NCI-H2107 treated with DMSO at 0.1 percent for 48 hours (cell line): ENCODE measurements around the gene RNF5.
"Not testable (repeated sequence)": the region's sequence is repeated elsewhere in the genome, so short reads cannot be mapped to it uniquely, and the experiment has no call there.

Experiments used
- DNase-seq: peaks from one replicate; lab custom pipeline; 2025; ENCODE audit not compliant: unreplicated experiment; lab: John Stamatoyannopoulos, UW

The RNF5 gene

DNA sequence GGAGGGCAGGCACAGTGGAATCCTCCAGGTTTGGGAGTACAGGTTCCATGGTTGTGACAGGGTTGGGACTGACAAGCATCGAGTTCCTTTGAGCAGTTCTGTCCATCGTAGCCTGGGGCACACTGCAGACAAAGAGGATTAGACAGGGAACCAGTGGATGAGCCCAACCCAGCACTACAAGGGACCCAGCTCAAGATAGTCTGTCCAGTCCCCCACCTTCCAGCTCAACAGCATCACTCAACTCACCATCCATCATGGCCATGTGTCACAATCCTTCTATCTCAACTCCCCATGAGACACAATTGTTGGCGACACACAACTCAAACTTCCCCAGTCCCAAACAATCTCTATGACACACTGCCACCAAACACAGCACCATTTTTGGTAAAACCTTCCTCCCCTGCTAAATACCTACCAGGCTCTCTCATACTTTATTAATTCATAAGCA, 26.1 kb downstream of the RNF5 start:
- DNase-seq, result no peak

DNA sequence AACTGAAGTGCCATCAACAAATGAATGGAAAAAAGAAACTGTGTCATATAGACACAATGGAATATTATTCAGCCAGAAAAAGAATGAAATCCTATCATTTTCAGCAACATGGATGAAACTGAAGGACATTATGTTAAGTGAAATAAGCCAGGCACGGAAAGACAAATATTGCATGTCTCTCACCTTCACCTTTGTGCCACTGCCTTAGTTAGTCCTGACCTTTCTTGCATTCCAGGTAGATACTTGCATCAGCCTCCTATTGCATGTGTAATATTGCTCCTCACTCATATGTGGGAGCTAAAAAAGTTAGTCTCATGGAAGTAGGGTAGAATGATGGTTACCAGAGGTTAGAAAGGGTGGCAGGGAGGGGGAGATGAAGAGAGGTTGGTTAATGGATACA, 30.8 kb downstream of the RNF5 start:
- DNase-seq, result no peak

DNA sequence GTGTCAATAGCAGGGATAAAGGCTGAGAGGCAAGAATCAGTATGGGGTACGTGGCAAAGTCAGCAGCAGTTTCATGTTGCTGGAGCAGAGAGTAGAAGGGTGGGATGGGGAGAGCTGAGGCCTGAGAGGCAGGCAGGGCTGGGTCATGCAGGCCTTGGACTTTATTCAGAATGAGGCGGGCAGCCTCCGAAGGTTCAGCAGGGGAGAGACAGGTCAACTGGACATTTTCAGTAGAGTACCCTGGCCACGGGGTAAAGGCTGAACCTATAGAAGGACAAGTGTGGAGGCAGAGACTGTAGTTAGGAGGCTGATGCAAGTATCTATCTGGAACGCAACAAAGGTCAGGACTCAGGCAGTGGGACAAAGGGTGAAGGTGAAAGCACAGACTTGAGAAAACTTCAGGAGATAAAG, 32.0 kb downstream of the RNF5 start:
- no peak for DNase-seq

GRCh38 chr6:32211432-32211831, 33.2 kb downstream of the RNF5 start:
- not testable (repeated sequence) for DNase-seq

- no peak for DNase-seq
Measured at GRCh38 chr6:32212076-32212760, 34.0 kb downstream of the RNF5 start.

GRCh38 chr6:32213649-32214048, 35.4 kb downstream of the RNF5 start:
- DNase-seq, result no peak

DNA sequence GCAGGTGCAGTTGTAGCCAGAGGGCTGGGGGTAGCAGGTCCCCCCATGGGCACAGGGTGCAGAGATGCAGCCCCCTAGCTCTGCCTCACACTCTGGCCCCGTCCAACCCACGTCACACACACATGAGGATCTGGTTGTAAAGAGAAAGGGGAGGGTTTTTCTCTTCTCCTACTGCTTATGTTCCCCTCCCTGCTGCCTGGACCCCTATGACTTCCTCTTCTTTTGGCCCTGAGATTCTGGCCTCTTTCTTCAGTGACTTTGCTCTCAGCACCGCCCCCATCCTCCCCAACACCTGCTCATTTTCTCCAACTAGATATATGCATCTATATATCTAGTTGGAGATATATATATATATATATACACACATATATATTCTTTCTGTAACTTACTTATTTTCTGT, 35.9 kb downstream of the RNF5 start:
- DNase-seq, result no peak

DNA sequence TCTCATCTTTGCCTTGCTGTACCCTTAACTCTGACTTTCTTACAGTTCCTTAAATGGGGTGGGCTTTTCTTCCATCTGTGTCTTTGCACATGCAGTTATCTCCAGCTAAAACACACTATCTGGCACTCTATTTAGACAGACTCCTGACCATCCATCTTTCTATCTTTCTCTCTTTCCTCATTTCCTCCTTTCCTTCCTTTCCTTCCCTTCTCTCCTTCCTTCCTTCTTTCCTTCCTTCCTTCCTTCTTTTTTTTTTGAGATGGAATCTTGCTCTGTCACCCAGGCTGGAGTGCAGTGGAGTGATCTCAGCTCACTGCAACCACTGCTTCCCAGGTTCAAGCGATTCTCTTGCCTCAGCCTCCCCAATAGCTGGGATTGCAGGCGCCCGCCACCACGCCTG, 37.4 kb downstream of the RNF5 start:
- DNase-seq, result no peak

GRCh38 chr6:32216285-32216684, 38.1 kb downstream of the RNF5 start:
- no peak for DNase-seq

DNA sequence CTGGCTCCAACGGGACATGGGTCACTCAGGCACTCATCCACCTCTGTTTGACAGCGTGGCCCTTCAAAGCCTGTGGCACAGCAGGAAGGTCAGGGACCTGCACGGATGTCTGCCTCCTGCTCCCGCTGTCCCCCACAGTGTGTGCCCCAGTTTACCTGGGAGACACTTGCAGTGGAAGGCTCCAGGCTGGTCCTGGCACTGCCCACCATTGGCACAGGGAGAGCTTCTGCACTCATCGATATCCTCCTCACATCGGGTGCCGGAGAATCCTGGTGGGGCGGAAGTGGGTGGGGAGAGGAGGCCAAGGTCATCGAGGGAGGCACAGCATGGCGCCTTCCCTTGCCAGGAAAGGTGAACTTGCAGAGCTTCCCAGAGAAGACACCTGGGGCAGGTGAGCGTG, 38.8 kb downstream of the RNF5 start:
- no peak for DNase-seq

- DNase-seq, result no peak
Measured at GRCh38 chr6:32218167-32218566, 40.0 kb downstream of the RNF5 start.

- DNase-seq, result no peak
Measured at GRCh38 chr6:32220021-32220420, 41.8 kb downstream of the RNF5 start.

GRCh38 chr6:32222333-32223230, 44.4 kb downstream of the RNF5 start:
- no peak for DNase-seq

DNA sequence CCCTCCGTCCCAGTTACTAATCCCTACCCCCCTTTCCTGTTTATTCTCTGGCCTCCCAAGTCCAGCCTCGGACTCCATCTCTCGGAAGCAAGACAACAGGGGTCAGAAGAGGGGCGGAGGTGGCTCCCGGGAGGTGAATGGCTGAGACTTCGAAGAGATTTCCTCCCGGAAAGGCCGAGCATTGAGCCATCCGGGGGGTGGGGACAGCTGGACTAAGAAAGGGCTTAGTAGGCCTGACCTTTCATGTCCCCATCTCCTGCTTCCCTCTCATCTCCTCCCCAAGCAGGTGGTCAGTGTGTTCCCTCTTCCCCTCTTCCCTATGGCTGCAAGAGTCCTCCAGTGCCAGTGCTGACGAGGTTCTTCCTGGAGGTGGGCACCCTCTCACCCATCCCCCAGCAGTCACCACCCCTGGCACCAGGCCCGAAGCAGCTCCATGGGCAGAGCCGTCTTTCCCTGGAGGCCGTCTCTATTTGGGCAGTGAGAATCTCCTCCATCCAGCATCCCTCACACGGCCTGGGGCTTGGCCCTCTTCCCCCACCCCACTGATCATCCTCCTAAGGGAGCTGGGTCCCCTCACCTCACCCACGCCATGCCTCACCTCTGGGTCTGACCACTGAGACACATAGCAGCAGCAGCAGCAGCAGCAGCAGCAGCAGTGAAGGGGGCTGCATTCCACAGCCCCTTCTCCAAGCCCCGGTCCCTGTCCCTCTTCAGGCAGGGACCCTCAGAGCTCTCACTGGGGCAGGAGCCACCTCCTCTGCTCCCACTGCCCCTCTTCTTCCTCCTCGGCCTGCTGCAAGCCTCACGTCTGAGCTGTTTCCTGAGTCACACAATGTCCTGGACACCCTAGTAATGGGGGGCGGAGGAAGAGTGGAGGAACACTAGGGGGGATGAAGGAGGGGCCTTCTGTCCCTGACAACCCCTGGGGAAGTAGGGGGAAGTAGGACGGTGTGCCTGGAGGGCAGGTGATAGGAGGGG, 45.3 kb downstream of the RNF5 start, which contains the start of gene NOTCH4:
Gene NOTCH4 (minus strand): TSS at position 810 of the 978 bp plus-strand sequence. CDS start 139 bp downstream, at position 671.
- no peak for DNase-seq

- DNase-seq, result no peak
Measured at GRCh38 chr6:32224696-32225095, 46.5 kb downstream of the RNF5 start.

GRCh38 chr6:32226434-32226833, 48.2 kb downstream of the RNF5 start:
- no peak for DNase-seq
